B cell (primary cell): Measurements from ENCODE around the gene PDCD5. TPM values are rescaled to one million over a fixed set of nuclear protein-coding genes. Genes with fewer than 3 reads are reported as not detected.

Experiments
- ATAC-seq: fragments of 200-7000 bp; cut with Tn5 transposase; one replicate; pipeline ENCODE4 v1.10.0; 2021; ENCODE audit warnings: low read depth, mild to moderate bottlenecking, moderate number of reproducible peaks, moderate library complexity
- CTCF ChIA-PET: fragments of 350-600 bp; sonication (Branson Sonifier 250); formaldehyde crosslinking; loops from one replicate; lab custom pipeline; 2021; ENCODE audit warnings: antibody characterized with exemption, inconsistent platforms; lab: Charles Lee
- POLR2A ChIA-PET: fragments of 350-600 bp; sonication (Branson Sonifier 250); formaldehyde crosslinking; loops from one replicate; lab custom pipeline; 2021; ENCODE audit warnings: antibody characterized with exemption; lab: Charles Lee
- DNase-seq: peaks from one replicate; pipeline ENCODE4 v3.0.0; 2013
- H2AFZ ChIP-seq: 2 replicates; pipeline ENCODE4 v1.6.1; 2012; ENCODE audit warnings: mild to moderate bottlenecking, low read depth, low read length; ENCODE audit not compliant: insufficient read depth, poor library complexity, severe bottlenecking
- H3K27ac ChIP-seq, 2 donors: 1 replicate in 1 of 2; 2 replicates in 1 of 2; pipeline ENCODE4 v1.5.1; 2012 to 2013; ENCODE audit warnings: low read length in 2 of 2, mild to moderate bottlenecking in 2 of 2, moderate library complexity in 1 of 2
- H3K27me3 ChIP-seq, 4 experiments: fragments of 200-600 bp in 1 of 4; sonication (generic) in 1 of 4; replicated peaks in 1 of 4; 1 replicate in 2 of 4; 2 replicates in 2 of 4; pipeline versions ENCODE4 v1.6.1 to v1.7.0; 2013 to 2016; ENCODE audit warnings: low read length in 3 of 4, mild to moderate bottlenecking in 2 of 4, mixed read lengths in 1 of 4, moderate library complexity in 1 of 4; ENCODE audit not compliant: insufficient read depth in 4 of 4, control insufficient read depth in 3 of 4; ENCODE audit errors: control extremely low read depth in 1 of 4
- H3K36me3 ChIP-seq, 2 experiments: replicated peaks in 1 of 2; 1 replicate in 1 of 2; 2 replicates in 1 of 2; pipeline versions ENCODE4 v1.6.1 to v1.7.1; 2013; ENCODE audit warnings: low read length in 1 of 2; ENCODE audit not compliant: insufficient read depth in 2 of 2, control insufficient read depth in 1 of 2; ENCODE audit errors: control extremely low read depth in 1 of 2, extremely low read depth in 1 of 2
- H3K4me1 ChIP-seq, 2 donors: fragments of 200-600 bp in 1 of 2; sonication (generic) in 1 of 2; 1 replicate in 1 of 2; 2 replicates in 1 of 2; pipeline versions ENCODE4 v1.5.1 to v1.6.1; 2013 to 2017; ENCODE audit warnings: low read length in 2 of 2; ENCODE audit not compliant: control insufficient read depth in 2 of 2, insufficient read depth in 2 of 2
- H3K4me2 ChIP-seq: replicated peaks from 2 replicates; pipeline ENCODE3; 2012; ENCODE audit warnings: mild to moderate bottlenecking, low read depth, low read length; ENCODE audit not compliant: poor library complexity, severe bottlenecking
- H3K4me3 ChIP-seq, 5 experiments: fragments of 200-600 bp in 1 of 5; sonication (generic) in 1 of 5; 1 replicate in 3 of 5; 2 replicates in 2 of 5; pipeline versions ENCODE4 v1.5.1 to v1.7.0; 2011 to 2016; ENCODE audit warnings: low read length in 4 of 5, mild to moderate bottlenecking in 4 of 5, low read depth in 2 of 5, control low read depth in 1 of 5, moderate library complexity in 1 of 5; ENCODE audit not compliant: insufficient read depth in 1 of 5; ENCODE audit errors: control extremely low read depth in 1 of 5, extremely low read depth in 1 of 5
- H3K79me2 ChIP-seq: fragments of 200-600 bp; sonication (generic); one replicate; pipeline ENCODE4 v1.6.0; 2016; ENCODE audit warnings: low read length; ENCODE audit not compliant: control insufficient read depth, insufficient read depth
- H3K9ac ChIP-seq: fragments of 200-600 bp; sonication (generic); 2 replicates; pipeline ENCODE4 v1.6.1; 2017; ENCODE audit warnings: mild to moderate bottlenecking, low read length, moderate library complexity
- H3K9me3 ChIP-seq, 3 donors: one replicate each; pipeline versions ENCODE4 v1.6.1 to v1.7.1; 2013; ENCODE audit warnings: low read length in 2 of 3; ENCODE audit not compliant: control insufficient read depth in 2 of 3, insufficient read depth in 1 of 3; ENCODE audit errors: control extremely low read depth in 1 of 3
- H4K20me1 ChIP-seq: 2 replicates; pipeline ENCODE4 v1.6.0; 2012; ENCODE audit warnings: mild to moderate bottlenecking, low read length; ENCODE audit not compliant: insufficient read depth, control insufficient read depth, poor library complexity, severe bottlenecking
- H3K27ac Mint-ChIP-seq: one replicate; pipeline ENCODE4 v1.8.0; 2021; ENCODE audit warnings: mixed read lengths
- H3K27me3 Mint-ChIP-seq: one replicate; pipeline ENCODE4 v1.8.0; 2021; ENCODE audit warnings: mixed read lengths
- H3K4me1 Mint-ChIP-seq: one replicate; pipeline ENCODE4 v1.8.0; 2021; ENCODE audit warnings: mixed read lengths
- H3K4me3 Mint-ChIP-seq: one replicate; pipeline ENCODE4 v1.8.0; 2021; ENCODE audit warnings: mixed read lengths
- H3K9me3 Mint-ChIP-seq: one replicate; pipeline ENCODE4 v1.8.0; 2022; ENCODE audit warnings: mixed read lengths; ENCODE audit not compliant: insufficient read depth
- CTCF ChIP-seq: fragments of 200-600 bp; IDR thresholded peaks from one replicate; pipeline ENCODE4 v1.8.0; 2022; ENCODE audit warnings: antibody characterized with exemption, mild to moderate bottlenecking
- EZH2 ChIP-seq: IDR thresholded peaks from 2 replicates; pipeline ENCODE4 v1.6.1; 2012; ENCODE audit warnings: borderline replicate concordance, low read depth, mild to moderate bottlenecking, moderate library complexity, low read length; ENCODE audit not compliant: insufficient read depth, poor library complexity, severe bottlenecking
- WGBS: methylation state at CpG from one replicate; pipeline ENCODE4 v1.1.5; 2013; ENCODE audit warnings: missing lambda C conversion rate; ENCODE audit not compliant: insufficient coverage; 5-methylcytosine and 5-hydroxymethylcytosine counted together
- intact Hi-C: fragments of 100-400 bp; cut with micrococcal nuclease; formaldehyde crosslinking; loops from one replicate; pipeline ENCODE4 v1.10.0; 2022
- polyA plus RNA-seq: library from polyadenylated mRNA; depleted of rRNA; stranded (reverse); fragments of >200 nt; gene quantifications from 2 replicates; pipeline ENCODE4 v1.2.3, GENCODE V29; 2012
- total RNA-seq, 2 donors: library from RNA; stranded (reverse); fragments of 120-200 nt in 1 of 2; gene quantifications; 1 replicate in 1 of 2; 2 replicates in 1 of 2; pipeline versions ENCODE4 v1.2.3 to v1.2.4, GENCODE V29; 2013 to 2022

Gene PDCD5
- total and polyA plus RNA-seq, 2 donors (not counting 1 experiment from before 2014, with no cell fraction given): 34.8 to 39.5 TPM

DNA sequence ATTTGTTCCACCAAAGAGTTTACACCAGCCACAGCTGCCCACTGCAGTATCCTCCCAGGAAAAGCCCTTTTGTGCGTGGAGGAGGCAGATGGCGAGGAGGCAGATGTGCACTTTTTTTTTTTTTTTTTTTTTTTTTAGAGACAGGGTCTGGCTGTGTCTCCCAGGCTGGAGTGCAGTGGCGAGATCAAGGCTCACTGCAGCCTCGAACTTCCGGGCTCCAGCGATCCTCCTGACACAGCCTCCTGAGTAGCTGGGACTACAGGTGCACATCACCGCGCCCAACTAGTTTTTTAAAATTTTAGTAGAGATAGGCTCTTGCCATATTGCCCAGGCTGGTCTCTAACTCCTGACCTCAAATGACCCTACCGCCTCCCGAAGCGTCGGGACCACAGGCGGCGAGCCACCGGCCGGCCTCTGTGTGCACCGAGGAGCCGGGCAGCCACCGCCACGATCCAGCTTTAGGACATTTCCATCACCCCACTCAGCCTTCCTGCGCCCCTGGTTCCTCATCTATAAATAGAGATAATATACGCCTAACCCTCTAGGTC lies 563 bp upstream of the PDCD5 start:
- Histone ChIP-seq H3K79me2 (peaks cover 7% of the 10 kb centered on the region), H2AFZ (peak overlapping the region; percentile 94), H3K4me1 (peaks cover 13 to 19% of the 10 kb centered on the region in 2 donors), H4K20me1 (no peaks in the 10 kb centered on the region), H3K4me3 (peak overlapping the region; percentile 38 to 85 (median 73)), H3K36me3 (peaks cover 0 to 10% of the 10 kb centered on the region in 2 experiments), H3K27ac (no peak overlapping the region), H3K9me3 (peaks cover 0 to 11% (median 0%) of the 10 kb centered on the region in 3 donors), H3K4me2 (peak overlapping the region; percentile 91), H3K27me3 (peaks cover 0 to 3% (median 2%) of the 10 kb centered on the region in 4 experiments), H3K9ac (peak overlapping the region; percentile 80)
- Mint-ChIP-seq H3K4me1 (peaks cover 18% of the 10 kb centered on the region), H3K4me3 (peak overlapping the region; percentile 96), H3K9me3 (no peaks in the 10 kb centered on the region), H3K27ac (peak overlapping the region; percentile 95), H3K27me3 (peaks cover 11% of the 10 kb centered on the region)
- intact Hi-C loops: loop anchor here (1.0 to 5.0 kb wide), 5 partner anchors 112 to 596 kb away; partner anchors contain the start of genes CEP89, FAAP24, GPATCH1 and NUDT19
- ChIA-PET CTCF (interaction anchor here (0.9 to 1.3 kb wide), 2 partner anchors 19 to 243 kb away, joined by 3 read pairs; no protein-coding TSS in a partner anchor), POLR2A (interaction anchor here (0.7 to 1.1 kb wide), 3 partner anchors 13 to 597 kb away, joined by 4 to 7 read pairs (median 6); partner anchors contain the start of gene ZNF507)
- ATAC-seq (peak; percentile 5), DNase-seq (no peak)
- 27% methylated on average over 21 of the region's 22 CpGs for WGBS
- TF ChIP-seq CTCF (no peak), EZH2 (no peak)

DNA sequence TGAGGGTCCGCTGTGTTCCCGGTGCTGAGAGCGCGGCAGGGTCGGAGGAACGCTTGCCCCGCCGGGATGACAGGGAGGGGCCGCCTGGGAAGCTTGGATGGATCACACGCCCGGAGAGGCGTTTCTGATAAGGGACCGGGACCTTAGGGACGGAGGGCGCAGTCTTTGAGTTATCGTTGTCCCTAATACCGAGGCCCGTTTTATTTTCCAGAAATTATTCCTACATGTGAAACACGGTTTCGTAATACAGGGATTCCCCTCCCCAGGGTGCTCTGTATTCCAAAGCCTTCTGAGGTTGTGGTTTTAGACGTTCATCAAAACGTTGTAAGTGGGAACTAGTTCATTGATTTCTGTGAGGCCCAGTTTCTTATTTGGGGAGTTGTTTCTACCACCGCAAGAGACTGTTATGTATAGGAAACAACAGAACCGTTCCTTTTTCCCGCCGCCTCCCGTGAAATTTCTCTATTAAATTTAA lies 752 bp downstream of the PDCD5 start:
- no peak for ATAC-seq
- peak overlapping the region; percentile 94 for H2AFZ ChIP-seq
- peak overlapping the region; percentile 91 for H3K4me2 ChIP-seq
- peaks cover 3 to 22% of the 10 kb centered on the region in 2 experiments for H3K36me3 ChIP-seq
- 4% methylated on average over 21 of the region's 27 CpGs for WGBS
- ChIA-PET CTCF (interaction anchor here (0.9 kb wide), 1 partner anchor 18 kb away, joined by 3 read pairs; no protein-coding TSS in a partner anchor), POLR2A (no interaction called here)
- Mint-ChIP-seq H3K4me3 (peak overlapping the region; percentile 86), H3K27me3 (peaks cover 3% of the 10 kb centered on the region), H3K4me1 (peaks cover 18% of the 10 kb centered on the region), H3K9me3 (no peaks in the 10 kb centered on the region), H3K27ac (peak overlapping the region; percentile 38)
- peaks cover 13 to 19% of the 10 kb centered on the region in 2 donors for H3K4me1 ChIP-seq
- H3K27me3 ChIP-seq: no peaks in the 10 kb centered on the region
- intact Hi-C loops: loop anchor here (1.0 to 5.0 kb wide), 6 partner anchors 94 to 595 kb away; partner anchors contain the start of genes ANKRD27, CEP89, DPY19L3 and FAAP24
- DNase-seq: no peak
- H3K4me3 ChIP-seq: peak overlapping the region; percentile 51 to 85 (median 73)
- TF ChIP-seq EZH2 (no peak), CTCF (no peak)
- H3K9ac ChIP-seq: peak overlapping the region; percentile 80
- peaks cover 7% of the 10 kb centered on the region for H3K79me2 ChIP-seq
- peak overlapping the region in 1 of 2 donors; percentile 78 for H3K27ac ChIP-seq
- no peaks in the 10 kb centered on the region for H4K20me1 ChIP-seq
- peaks cover 0 to 5% (median 0%) of the 10 kb centered on the region in 3 donors for H3K9me3 ChIP-seq
